Measurements from ENCODE around the gene TBX2. TPM values are rescaled to one million over a fixed set of nuclear protein-coding genes. Genes with fewer than 3 reads are reported as not detected.

The TBX2 gene
- polyA plus RNA-seq, 1 experiment, result 7.8 TPM

GRCh38 chr17:61371606-61372005, 28.0 kb upstream of the TBX2 start:
- POLR2A ChIA-PET, result interaction anchor here (0.6 kb wide), 1 partner anchor 346 kb away, joined by 3 read pairs; no protein-coding TSS in a partner anchor
- TF ChIP-seq CTCF (IDR thresholded peaks at IDR 0.05; ENCODE audit: insufficient read depth, low read depth, low read length), result no peak
- CTCF ChIA-PET, result no interaction called here

GRCh38 chr17:61372436-61372835, 27.2 kb upstream of the TBX2 start:
- TF ChIP-seq CTCF (IDR thresholded peaks at IDR 0.05; ENCODE audit: insufficient read depth, low read depth, low read length), result no peak
- ChIA-PET POLR2A (no interaction called here), CTCF (no interaction called here)
- Histone ChIP-seq H3K36me3 (ENCODE audit: control insufficient read depth, insufficient read depth, low read length) (no peaks in the 10 kb centered on the region), H3K27me3 (ENCODE audit: control insufficient read depth, insufficient read depth, low read length) (no peaks in the 10 kb centered on the region), H3K4me3 (ENCODE audit: low read depth, low read length) (no peak overlapping the region)
- no peak for DNase-seq (ENCODE audit: low read depth)

More at GRCh38 chr17:61371606-61372005, 28.0 kb upstream of the TBX2 start:
- Histone ChIP-seq H3K27me3 (ENCODE audit: control insufficient read depth, insufficient read depth, low read length) (no peaks in the 10 kb centered on the region), H3K36me3 (ENCODE audit: control insufficient read depth, insufficient read depth, low read length) (no peaks in the 10 kb centered on the region), H3K4me3 (ENCODE audit: low read depth, low read length) (no peak overlapping the region)
- DNase-seq (ENCODE audit: low read depth), result no peak

- no peak for DNase-seq (ENCODE audit: low read depth)
- Histone ChIP-seq H3K27me3 (ENCODE audit: control insufficient read depth, insufficient read depth, low read length) (no peaks in the 10 kb centered on the region), H3K4me3 (ENCODE audit: low read depth, low read length) (no peak overlapping the region), H3K36me3 (ENCODE audit: control insufficient read depth, insufficient read depth, low read length) (no peaks in the 10 kb centered on the region)
- POLR2A ChIA-PET, result no interaction called here
- TF ChIP-seq CTCF (IDR thresholded peaks at IDR 0.05; ENCODE audit: insufficient read depth, low read depth, low read length), result no peak
- CTCF ChIA-PET, result interaction anchor here (0.6 to 1.0 kb wide), 2 partner anchors 9 to 390 kb away, joined by 3 read pairs; no protein-coding TSS in a partner anchor
Observed at GRCh38 chr17:61376931-61377838, 22.5 kb upstream of the TBX2 start.

GRCh38 chr17:61378658-61379456, 20.8 kb upstream of the TBX2 start:
- Histone ChIP-seq H3K27me3 (ENCODE audit: control insufficient read depth, insufficient read depth, low read length) (no peaks in the 10 kb centered on the region), H3K36me3 (ENCODE audit: control insufficient read depth, insufficient read depth, low read length) (no peaks in the 10 kb centered on the region), H3K4me3 (ENCODE audit: low read depth, low read length) (no peak overlapping the region)
- no peak for DNase-seq (ENCODE audit: low read depth)
- no peak for TF ChIP-seq CTCF (IDR thresholded peaks at IDR 0.05; ENCODE audit: insufficient read depth, low read depth, low read length)
- CTCF ChIA-PET, result interaction anchor here (1.3 kb wide), 1 partner anchor 11 kb away, joined by 5 read pairs; no protein-coding TSS in a partner anchor
- POLR2A ChIA-PET, result no interaction called here
